WTC11 (cell line): ENCODE results near the gene SH3PXD2A. TPM values are rescaled to one million over a fixed set of nuclear protein-coding genes. Genes with fewer than 3 reads are reported as not detected.

Experiments used
- ATAC-seq: fragments of 200-7000 bp; cut with Tn5 transposase; 2 replicates; pipeline ENCODE4 v1.10.0; 2021; ENCODE audit warnings: mild to moderate bottlenecking, moderate library complexity
- CTCF ChIA-PET: fragments of 300-600 bp; sonication (Branson Sonifier 250); formaldehyde crosslinking; loops from one replicate; lab custom pipeline; 2021; ENCODE audit warnings: antibody characterized with exemption; lab: Charles Lee
- POLR2A ChIA-PET: fragments of 350-600 bp; sonication (Branson Sonifier 250); formaldehyde crosslinking; loops from one replicate; lab custom pipeline; 2021; ENCODE audit warnings: antibody characterized with exemption; lab: Charles Lee
- DNase-seq: peaks from one replicate; pipeline ENCODE4 v3.0.0; 2021; ENCODE audit warnings: low spot score
- H3K27ac Mint-ChIP-seq: 2 replicates; pipeline ENCODE4 v1.8.0; 2021; ENCODE audit warnings: mixed read lengths
- H3K27me3 Mint-ChIP-seq: 2 replicates; pipeline ENCODE4 v1.8.0; 2021; ENCODE audit warnings: low read depth, mild to moderate bottlenecking, moderate library complexity, mixed read lengths
- H3K36me3 Mint-ChIP-seq: 2 replicates; pipeline ENCODE4 v1.8.0; 2021; ENCODE audit warnings: mixed read lengths
- H3K4me1 Mint-ChIP-seq: 2 replicates; pipeline ENCODE4 v1.8.0; 2022; ENCODE audit warnings: mixed read lengths
- H3K4me3 Mint-ChIP-seq: 2 replicates; pipeline ENCODE4 v1.8.0; 2021; ENCODE audit warnings: mild to moderate bottlenecking, moderate library complexity, mixed read lengths
- H3K9me3 Mint-ChIP-seq: 2 replicates; pipeline ENCODE4 v1.8.0; 2021; ENCODE audit warnings: mixed read lengths
- ATF1 ChIP-seq: sonication (generic); formaldehyde crosslinking; IDR thresholded peaks from 2 replicates; pipeline ENCODE4 v1.8.1; 2023; ENCODE audit warnings: mild to moderate bottlenecking, moderate library complexity, missing genetic modification reagents
- CREB1 ChIP-seq: sonication (generic); formaldehyde crosslinking; IDR thresholded peaks from 2 replicates; pipeline ENCODE4 v1.8.0; 2023; ENCODE audit warnings: mild to moderate bottlenecking, missing genetic modification reagents
- CREM ChIP-seq: sonication (generic); formaldehyde crosslinking; IDR thresholded peaks from 2 replicates; pipeline ENCODE4 v1.8.1; 2022; ENCODE audit warnings: mild to moderate bottlenecking, missing genetic modification reagents, moderate library complexity
- ELF4 ChIP-seq: sonication (generic); formaldehyde crosslinking; IDR thresholded peaks from 2 replicates; pipeline ENCODE4 v1.8.1; 2022; ENCODE audit warnings: low read depth, mild to moderate bottlenecking, moderate library complexity, missing genetic modification reagents
- ESRRA ChIP-seq: sonication (generic); formaldehyde crosslinking; IDR thresholded peaks from 2 replicates; pipeline ENCODE4 v1.8.1; 2022; ENCODE audit warnings: mild to moderate bottlenecking, missing genetic modification reagents, borderline replicate concordance
- ETV6 ChIP-seq: sonication (generic); formaldehyde crosslinking; IDR thresholded peaks from 2 replicates; pipeline ENCODE4 v1.8.1; 2022; ENCODE audit warnings: mild to moderate bottlenecking, missing genetic modification reagents
- FOXP1 ChIP-seq: sonication (generic); formaldehyde crosslinking; IDR thresholded peaks from 2 replicates; pipeline ENCODE4 v1.8.0; 2022; ENCODE audit warnings: missing genetic modification reagents, mild to moderate bottlenecking, moderate library complexity, borderline replicate concordance
- GABPB1 ChIP-seq: sonication (generic); formaldehyde crosslinking; IDR thresholded peaks from 2 replicates; pipeline ENCODE4 v1.8.1; 2023; ENCODE audit warnings: mild to moderate bottlenecking, missing genetic modification reagents
- MXD4 ChIP-seq: fragments of 250-450 bp; sonication (Bioruptor Pico); IDR thresholded peaks from 2 replicates; pipeline ENCODE4 v1.8.0; 2021; ENCODE audit warnings: mild to moderate bottlenecking, moderate library complexity, borderline replicate concordance
- NFATC4 ChIP-seq: fragments of 250-450 bp; sonication (Bioruptor Pico); IDR thresholded peaks from 2 replicates; pipeline ENCODE4 v1.9.0; 2021; ENCODE audit warnings: mild to moderate bottlenecking
- NR2C2 ChIP-seq: sonication (generic); formaldehyde crosslinking; IDR thresholded peaks from 2 replicates; pipeline ENCODE4 v1.8.0; 2022; ENCODE audit warnings: mild to moderate bottlenecking, missing genetic modification reagents
- RELA ChIP-seq: sonication (generic); formaldehyde crosslinking; IDR thresholded peaks from 2 replicates; pipeline ENCODE4 v1.8.1; 2022; ENCODE audit warnings: missing genetic modification reagents, mild to moderate bottlenecking, borderline replicate concordance
- RORB ChIP-seq: fragments of 250-450 bp; sonication (Bioruptor Pico); IDR thresholded peaks from 2 replicates; pipeline ENCODE4 v1.9.0; 2021; ENCODE audit warnings: mild to moderate bottlenecking
- SOX15 ChIP-seq: fragments of 250-450 bp; sonication (Bioruptor Pico); IDR thresholded peaks from 2 replicates; pipeline ENCODE4 v1.9.0; 2021; ENCODE audit warnings: mild to moderate bottlenecking
- SP1 ChIP-seq: sonication (generic); formaldehyde crosslinking; conservative IDR thresholded peaks from 2 replicates; pipeline ENCODE4 v1.8.1; 2022; ENCODE audit warnings: missing genetic modification reagents
- ZBTB21 ChIP-seq: sonication (generic); formaldehyde crosslinking; IDR thresholded peaks from 2 replicates; pipeline ENCODE4 v1.8.1; 2023; ENCODE audit warnings: mild to moderate bottlenecking, missing genetic modification reagents, borderline replicate concordance
- ZNF232 ChIP-seq: sonication (generic); formaldehyde crosslinking; IDR thresholded peaks from 2 replicates; pipeline ENCODE4 v1.8.0; 2022; ENCODE audit warnings: mild to moderate bottlenecking, missing genetic modification reagents
- ZNF671 ChIP-seq: fragments of 250-450 bp; sonication (Bioruptor Pico); IDR thresholded peaks from 2 replicates; pipeline ENCODE4 v1.8.0; 2021; ENCODE audit warnings: mild to moderate bottlenecking
- total RNA-seq: library from RNA; stranded (reverse); gene quantifications from 3 replicates; pipeline ENCODE4 v1.2.3, GENCODE V29; 2021
- TF ChIP-seq, protein P1 (sequence below): sonication (generic); formaldehyde crosslinking; IDR thresholded peaks from 2 replicates; pipeline ENCODE4 v1.8.1; 2022; ENCODE audit warnings: mild to moderate bottlenecking, moderate library complexity, missing genetic modification reagents
- TF ChIP-seq, protein P2 (sequence below): sonication (generic); formaldehyde crosslinking; IDR thresholded peaks from 2 replicates; pipeline ENCODE4 v1.8.1; 2023; ENCODE audit warnings: mild to moderate bottlenecking, missing genetic modification reagents
- TF ChIP-seq, protein P3 (sequence below): sonication (generic); formaldehyde crosslinking; IDR thresholded peaks from 2 replicates; pipeline ENCODE4 v1.8.1; 2022; ENCODE audit warnings: low read depth, mild to moderate bottlenecking, moderate library complexity, missing genetic modification reagents, borderline replicate concordance
- TF ChIP-seq, protein P4 (sequence below): sonication (generic); formaldehyde crosslinking; IDR thresholded peaks from 2 replicates; pipeline ENCODE4 v1.8.1; 2023; ENCODE audit warnings: mild to moderate bottlenecking, moderate library complexity, missing genetic modification reagents
- TF ChIP-seq, protein P5 (sequence below): sonication (generic); formaldehyde crosslinking; IDR thresholded peaks from 2 replicates; pipeline ENCODE4 v1.8.0; 2023; ENCODE audit warnings: mild to moderate bottlenecking, missing genetic modification reagents
- TF ChIP-seq, protein P6 (sequence below): sonication (generic); formaldehyde crosslinking; IDR thresholded peaks from 2 replicates; pipeline ENCODE4 v1.8.0; 2022; ENCODE audit warnings: mild to moderate bottlenecking, missing genetic modification reagents
- TF ChIP-seq, protein P7 (sequence below): sonication (generic); formaldehyde crosslinking; IDR thresholded peaks from 2 replicates; pipeline ENCODE4 v1.8.0; 2023; ENCODE audit warnings: missing genetic modification reagents
- TF ChIP-seq, protein P8 (sequence below): sonication (generic); formaldehyde crosslinking; IDR thresholded peaks from 2 replicates; pipeline ENCODE4 v1.8.0; 2022; ENCODE audit warnings: mild to moderate bottlenecking, missing genetic modification reagents

The SH3PXD2A gene
- total RNA-seq, 1 experiment from 2014 or later, result 15.7 TPM

DNA sequence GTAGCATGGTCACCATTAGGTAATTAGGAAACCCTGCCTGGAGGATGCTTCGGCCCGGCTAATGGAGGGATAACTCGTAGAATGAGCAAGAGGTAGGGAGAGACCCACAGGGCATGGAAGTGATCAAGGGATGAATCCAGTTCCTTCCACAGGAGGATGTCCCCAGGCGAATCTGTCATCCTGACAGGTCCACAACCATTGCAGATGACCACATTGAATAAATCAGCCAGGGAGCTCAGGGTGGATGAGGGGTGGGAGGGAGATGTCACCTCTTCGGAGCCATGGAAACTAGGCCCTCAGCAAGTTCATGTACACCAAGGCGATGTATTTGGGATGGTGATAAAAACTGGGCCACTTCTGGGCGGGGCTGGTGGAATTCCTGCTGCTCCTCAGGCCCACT, 28.5 kb downstream of the SH3PXD2A start:
- ChIA-PET CTCF (interaction anchor here (2.3 kb wide), 1 partner anchor 29 kb away, joined by 5 read pairs; no protein-coding TSS in a partner anchor), POLR2A (no interaction called here)
- Mint-ChIP-seq H3K27me3 (no peaks in the 10 kb centered on the region; the same call in 1 of the 2 replicates), H3K36me3 (peaks cover 2% of the 10 kb centered on the region; the same call in 1 of the 2 replicates), H3K4me1 (peaks cover 40% of the 10 kb centered on the region), H3K9me3 (peaks cover 2% of the 10 kb centered on the region; the same call in 1 of the 2 replicates)
- ATAC-seq, result no peak
- TF ChIP-seq SOX15 (no peak), FOXP1 (no peak), CREM (no peak), RELA (no peak), GABPB1 (no peak), ZNF232 (no peak), MXD4 (no peak), ESRRA (CRISPR knock-in tag) (no peak), ZNF671 (CRISPR knock-in tag) (no peak), ETV6 (CRISPR knock-in tag) (no peak)
- TF ChIP-seq, protein P1, sequence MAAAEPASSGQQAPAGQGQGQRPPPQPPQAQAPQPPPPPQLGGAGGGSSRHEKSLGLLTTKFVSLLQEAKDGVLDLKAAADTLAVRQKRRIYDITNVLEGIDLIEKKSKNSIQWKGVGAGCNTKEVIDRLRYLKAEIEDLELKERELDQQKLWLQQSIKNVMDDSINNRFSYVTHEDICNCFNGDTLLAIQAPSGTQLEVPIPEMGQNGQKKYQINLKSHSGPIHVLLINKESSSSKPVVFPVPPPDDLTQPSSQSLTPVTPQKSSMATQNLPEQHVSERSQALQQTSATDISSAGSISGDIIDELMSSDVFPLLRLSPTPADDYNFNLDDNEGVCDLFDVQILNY, result no peak
- TF ChIP-seq, protein P2, sequence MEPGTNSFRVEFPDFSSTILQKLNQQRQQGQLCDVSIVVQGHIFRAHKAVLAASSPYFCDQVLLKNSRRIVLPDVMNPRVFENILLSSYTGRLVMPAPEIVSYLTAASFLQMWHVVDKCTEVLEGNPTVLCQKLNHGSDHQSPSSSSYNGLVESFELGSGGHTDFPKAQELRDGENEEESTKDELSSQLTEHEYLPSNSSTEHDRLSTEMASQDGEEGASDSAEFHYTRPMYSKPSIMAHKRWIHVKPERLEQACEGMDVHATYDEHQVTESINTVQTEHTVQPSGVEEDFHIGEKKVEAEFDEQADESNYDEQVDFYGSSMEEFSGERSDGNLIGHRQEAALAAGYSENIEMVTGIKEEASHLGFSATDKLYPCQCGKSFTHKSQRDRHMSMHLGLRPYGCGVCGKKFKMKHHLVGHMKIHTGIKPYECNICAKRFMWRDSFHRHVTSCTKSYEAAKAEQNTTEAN, result no peak
- TF ChIP-seq, protein P3, sequence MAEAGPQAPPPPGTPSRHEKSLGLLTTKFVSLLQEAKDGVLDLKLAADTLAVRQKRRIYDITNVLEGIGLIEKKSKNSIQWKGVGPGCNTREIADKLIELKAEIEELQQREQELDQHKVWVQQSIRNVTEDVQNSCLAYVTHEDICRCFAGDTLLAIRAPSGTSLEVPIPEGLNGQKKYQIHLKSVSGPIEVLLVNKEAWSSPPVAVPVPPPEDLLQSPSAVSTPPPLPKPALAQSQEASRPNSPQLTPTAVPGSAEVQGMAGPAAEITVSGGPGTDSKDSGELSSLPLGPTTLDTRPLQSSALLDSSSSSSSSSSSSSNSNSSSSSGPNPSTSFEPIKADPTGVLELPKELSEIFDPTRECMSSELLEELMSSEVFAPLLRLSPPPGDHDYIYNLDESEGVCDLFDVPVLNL, result no peak
- TF ChIP-seq, protein P4, sequence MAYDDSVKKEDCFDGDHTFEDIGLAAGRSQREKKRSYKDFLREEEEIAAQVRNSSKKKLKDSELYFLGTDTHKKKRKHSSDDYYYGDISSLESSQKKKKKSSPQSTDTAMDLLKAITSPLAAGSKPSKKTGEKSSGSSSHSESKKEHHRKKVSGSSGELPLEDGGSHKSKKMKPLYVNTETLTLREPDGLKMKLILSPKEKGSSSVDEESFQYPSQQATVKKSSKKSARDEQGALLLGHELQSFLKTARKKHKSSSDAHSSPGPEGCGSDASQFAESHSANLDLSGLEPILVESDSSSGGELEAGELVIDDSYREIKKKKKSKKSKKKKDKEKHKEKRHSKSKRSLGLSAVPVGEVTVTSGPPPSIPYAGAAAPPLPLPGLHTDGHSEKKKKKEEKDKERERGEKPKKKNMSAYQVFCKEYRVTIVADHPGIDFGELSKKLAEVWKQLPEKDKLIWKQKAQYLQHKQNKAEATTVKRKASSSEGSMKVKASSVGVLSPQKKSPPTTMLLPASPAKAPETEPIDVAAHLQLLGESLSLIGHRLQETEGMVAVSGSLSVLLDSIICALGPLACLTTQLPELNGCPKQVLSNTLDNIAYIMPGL (CRISPR knock-in tag), result no peak
- TF ChIP-seq, protein P5, sequence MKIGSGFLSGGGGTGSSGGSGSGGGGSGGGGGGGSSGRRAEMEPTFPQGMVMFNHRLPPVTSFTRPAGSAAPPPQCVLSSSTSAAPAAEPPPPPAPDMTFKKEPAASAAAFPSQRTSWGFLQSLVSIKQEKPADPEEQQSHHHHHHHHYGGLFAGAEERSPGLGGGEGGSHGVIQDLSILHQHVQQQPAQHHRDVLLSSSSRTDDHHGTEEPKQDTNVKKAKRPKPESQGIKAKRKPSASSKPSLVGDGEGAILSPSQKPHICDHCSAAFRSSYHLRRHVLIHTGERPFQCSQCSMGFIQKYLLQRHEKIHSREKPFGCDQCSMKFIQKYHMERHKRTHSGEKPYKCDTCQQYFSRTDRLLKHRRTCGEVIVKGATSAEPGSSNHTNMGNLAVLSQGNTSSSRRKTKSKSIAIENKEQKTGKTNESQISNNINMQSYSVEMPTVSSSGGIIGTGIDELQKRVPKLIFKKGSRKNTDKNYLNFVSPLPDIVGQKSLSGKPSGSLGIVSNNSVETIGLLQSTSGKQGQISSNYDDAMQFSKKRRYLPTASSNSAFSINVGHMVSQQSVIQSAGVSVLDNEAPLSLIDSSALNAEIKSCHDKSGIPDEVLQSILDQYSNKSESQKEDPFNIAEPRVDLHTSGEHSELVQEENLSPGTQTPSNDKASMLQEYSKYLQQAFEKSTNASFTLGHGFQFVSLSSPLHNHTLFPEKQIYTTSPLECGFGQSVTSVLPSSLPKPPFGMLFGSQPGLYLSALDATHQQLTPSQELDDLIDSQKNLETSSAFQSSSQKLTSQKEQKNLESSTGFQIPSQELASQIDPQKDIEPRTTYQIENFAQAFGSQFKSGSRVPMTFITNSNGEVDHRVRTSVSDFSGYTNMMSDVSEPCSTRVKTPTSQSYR (CRISPR knock-in tag), result no peak
- TF ChIP-seq, all 79 proteins: peak for 0
- DNase-seq, result no peak
- Mint-ChIP-seq H3K27ac (no peak overlapping the region), H3K4me3 (no peak overlapping the region)

DNA sequence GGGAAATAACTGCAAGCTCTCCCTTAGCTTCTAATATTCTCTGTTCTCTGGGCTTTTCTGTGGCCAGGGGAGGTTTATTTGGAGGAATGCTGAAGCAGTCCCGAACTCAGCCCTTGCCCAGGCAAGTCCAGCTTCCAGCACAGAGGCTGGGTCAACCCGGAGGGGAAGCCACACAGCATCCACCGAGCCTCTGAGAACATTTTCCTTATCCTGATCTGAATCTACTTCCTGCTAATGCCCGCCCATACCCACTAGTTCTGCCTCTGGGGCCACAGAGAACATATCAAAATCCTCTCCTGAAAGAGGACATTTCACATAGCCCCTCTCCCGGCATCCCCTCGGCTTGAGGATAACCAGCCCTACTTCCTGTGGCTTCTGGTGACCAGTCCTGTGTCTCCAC, 31.1 kb downstream of the SH3PXD2A start:
- Mint-ChIP-seq H3K27me3 (no peaks in the 10 kb centered on the region; the same call in 1 of the 2 replicates), H3K9me3 (no peaks in the 10 kb centered on the region), H3K4me3 (no peak overlapping the region), H3K36me3 (no peaks in the 10 kb centered on the region), H3K4me1 (peaks cover 27% of the 10 kb centered on the region), H3K27ac (peak overlapping the region; percentile 64; the same call in 1 of the 2 replicates)
- ChIA-PET CTCF (interaction anchor here (0.7 to 1.2 kb wide), 3 partner anchors 9 to 111 kb away, joined by 3 to 5 read pairs (median 3); no protein-coding TSS in a partner anchor), POLR2A (no interaction called here)
- DNase-seq, result no peak
- ATAC-seq, result no peak
- TF ChIP-seq, protein P6, sequence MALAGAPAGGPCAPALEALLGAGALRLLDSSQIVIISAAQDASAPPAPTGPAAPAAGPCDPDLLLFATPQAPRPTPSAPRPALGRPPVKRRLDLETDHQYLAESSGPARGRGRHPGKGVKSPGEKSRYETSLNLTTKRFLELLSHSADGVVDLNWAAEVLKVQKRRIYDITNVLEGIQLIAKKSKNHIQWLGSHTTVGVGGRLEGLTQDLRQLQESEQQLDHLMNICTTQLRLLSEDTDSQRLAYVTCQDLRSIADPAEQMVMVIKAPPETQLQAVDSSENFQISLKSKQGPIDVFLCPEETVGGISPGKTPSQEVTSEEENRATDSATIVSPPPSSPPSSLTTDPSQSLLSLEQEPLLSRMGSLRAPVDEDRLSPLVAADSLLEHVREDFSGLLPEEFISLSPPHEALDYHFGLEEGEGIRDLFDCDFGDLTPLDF, result no peak
- TF ChIP-seq, protein P7, sequence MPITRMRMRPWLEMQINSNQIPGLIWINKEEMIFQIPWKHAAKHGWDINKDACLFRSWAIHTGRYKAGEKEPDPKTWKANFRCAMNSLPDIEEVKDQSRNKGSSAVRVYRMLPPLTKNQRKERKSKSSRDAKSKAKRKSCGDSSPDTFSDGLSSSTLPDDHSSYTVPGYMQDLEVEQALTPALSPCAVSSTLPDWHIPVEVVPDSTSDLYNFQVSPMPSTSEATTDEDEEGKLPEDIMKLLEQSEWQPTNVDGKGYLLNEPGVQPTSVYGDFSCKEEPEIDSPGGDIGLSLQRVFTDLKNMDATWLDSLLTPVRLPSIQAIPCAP (CRISPR knock-in tag), result no peak
- TF ChIP-seq, protein P8, sequence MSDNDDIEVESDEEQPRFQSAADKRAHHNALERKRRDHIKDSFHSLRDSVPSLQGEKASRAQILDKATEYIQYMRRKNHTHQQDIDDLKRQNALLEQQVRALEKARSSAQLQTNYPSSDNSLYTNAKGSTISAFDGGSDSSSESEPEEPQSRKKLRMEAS (CRISPR knock-in tag), result no peak
- TF ChIP-seq NR2C2 (CRISPR knock-in tag) (no peak), NFATC4 (CRISPR knock-in tag) (no peak), ESRRA (CRISPR knock-in tag) (no peak), CREB1 (no peak), ELF4 (no peak), SP1 (CRISPR knock-in tag) (no peak), ATF1 (no peak), RORB (no peak), ZBTB21 (CRISPR knock-in tag) (no peak)
- TF ChIP-seq, protein P1, result no peak
